Measurements from ENCODE around the gene ATG9B.

ATG9B gene

GRCh38 chr7:151000897-151001495 lies 23.3 kb downstream of the ATG9B start:
- DNase-seq (ENCODE audit: low spot score): no peak

- no peak for DNase-seq (ENCODE audit: low spot score)
Measured at GRCh38 chr7:150999497-151000230, 24.6 kb downstream of the ATG9B start.

GRCh38 chr7:150999001-150999400 lies 25.3 kb downstream of the ATG9B start:
- DNase-seq (ENCODE audit: low spot score): no peak

- no peak for DNase-seq (ENCODE audit: low spot score)
Measured at GRCh38 chr7:150998341-150998740, 26.0 kb downstream of the ATG9B start.

GRCh38 chr7:150997817-150998216 lies 26.5 kb downstream of the ATG9B start:
- DNase-seq (ENCODE audit: low spot score): no peak

- DNase-seq (ENCODE audit: low spot score): no peak
Measured at GRCh38 chr7:150997075-150997511, 27.2 kb downstream of the ATG9B start.

GRCh38 chr7:150996376-150997074 lies 27.8 kb downstream of the ATG9B start:
- DNase-seq (ENCODE audit: low spot score): no peak

- no peak for DNase-seq (ENCODE audit: low spot score)
Measured at GRCh38 chr7:150994838-150995510, 29.3 kb downstream of the ATG9B start.

- DNase-seq (ENCODE audit: low spot score): no peak
Measured at GRCh38 chr7:150994141-150994837, 30.0 kb downstream of the ATG9B start.

GRCh38 chr7:150993511-150993910 lies 30.8 kb downstream of the ATG9B start:
- no peak for DNase-seq (ENCODE audit: low spot score)

GRCh38 chr7:150992833-150993302 lies 31.4 kb downstream of the ATG9B start:
- DNase-seq (ENCODE audit: low spot score): no peak

- DNase-seq (ENCODE audit: low spot score): no peak
Measured at GRCh38 chr7:150992051-150992640, 32.1 kb downstream of the ATG9B start.

GRCh38 chr7:150990416-150991186 lies 33.7 kb downstream of the ATG9B start, which contains the start of gene NOS3:
TSS of gene NOS3 (plus strand) at chr7:150991017. CDS start at chr7:150993804, 2,787 bp downstream.
- peak; percentile 72 for DNase-seq (ENCODE audit: low spot score)

- no peak for DNase-seq (ENCODE audit: low spot score)
Measured at GRCh38 chr7:150989456-150989855, 34.8 kb downstream of the ATG9B start.

- no peak for DNase-seq (ENCODE audit: low spot score)
Measured at GRCh38 chr7:150988230-150989226, 35.8 kb downstream of the ATG9B start.

- no peak for DNase-seq (ENCODE audit: low spot score)
Measured at GRCh38 chr7:150986556-150986955, 37.7 kb downstream of the ATG9B start.

- peak; percentile 66 for DNase-seq (ENCODE audit: low spot score)
Measured at GRCh38 chr7:150986099-150986512, 38.2 kb downstream of the ATG9B start.

GRCh38 chr7:150983893-150984368 lies 40.4 kb downstream of the ATG9B start:
- peak; percentile 50 for DNase-seq (ENCODE audit: low spot score)

GRCh38 chr7:150982351-150982750 lies 41.9 kb downstream of the ATG9B start:
- DNase-seq (ENCODE audit: low spot score): no peak
